Liver (tissue), 2 donors: ENCODE data around the gene ADAM30.

Experiments
- CTCF ChIP-seq: fragments of 150-350 bp; IDR thresholded peaks from 2 replicates; pipeline ENCODE4 v1.5.1; 2017; ENCODE audit warnings: improper control_type of control experiment, low read depth, low read length; ENCODE audit not compliant: missing input control
- YY1 ChIP-seq: IDR thresholded peaks from 2 replicates; pipeline ENCODE4 v1.6.1; 2016; ENCODE audit warnings: antibody characterized with exemption, mild to moderate bottlenecking
- donor health status: healthy.

- no peak for TF ChIP-seq CTCF
- no peak for TF ChIP-seq YY1
Observed at GRCh38 chr1:119935915-119936314, 39.6 kb upstream of the ADAM30 start.
